Gastrocnemius medialis (tissue), 4 donors: ENCODE measurements around the gene PHLDB2.

ENCODE experiments used
- CTCF ChIP-seq, 5 experiments: fragments of 450-650 bp in 3 of 5; fragments of 200-600 bp in 2 of 5; sonication (generic) in 2 of 5; IDR thresholded peaks in 4 of 5; conservative IDR thresholded peaks in 1 of 5; 1 replicate in 4 of 5; 2 replicates in 1 of 5; pipeline ENCODE4 v1.5.1; 2016 to 2019; ENCODE audit warnings: antibody characterized with exemption in 5 of 5, mild to moderate bottlenecking in 3 of 5, moderate library complexity in 3 of 5
- POLR2A ChIP-seq, 2 donors: fragments of 450-650 bp; IDR thresholded peaks; one replicate each; pipeline ENCODE4 v1.6.1; 2017; ENCODE audit warnings: antibody characterized with exemption in 2 of 2, mild to moderate bottlenecking in 2 of 2, moderate library complexity in 2 of 2

- TF ChIP-seq CTCF (IDR thresholded peaks at IDR 0.05 in 4 of 5, conservative IDR thresholded peaks at IDR 0.05 in 1 of 5): no peak
- no peak for TF ChIP-seq POLR2A (IDR thresholded peaks at IDR 0.05)
Observed at GRCh38 chr3:111863942-111864694, 5.1 kb downstream of the PHLDB2 start.
